ENCODE results near the gene CRLF1.

CRLF1 gene

DNA sequence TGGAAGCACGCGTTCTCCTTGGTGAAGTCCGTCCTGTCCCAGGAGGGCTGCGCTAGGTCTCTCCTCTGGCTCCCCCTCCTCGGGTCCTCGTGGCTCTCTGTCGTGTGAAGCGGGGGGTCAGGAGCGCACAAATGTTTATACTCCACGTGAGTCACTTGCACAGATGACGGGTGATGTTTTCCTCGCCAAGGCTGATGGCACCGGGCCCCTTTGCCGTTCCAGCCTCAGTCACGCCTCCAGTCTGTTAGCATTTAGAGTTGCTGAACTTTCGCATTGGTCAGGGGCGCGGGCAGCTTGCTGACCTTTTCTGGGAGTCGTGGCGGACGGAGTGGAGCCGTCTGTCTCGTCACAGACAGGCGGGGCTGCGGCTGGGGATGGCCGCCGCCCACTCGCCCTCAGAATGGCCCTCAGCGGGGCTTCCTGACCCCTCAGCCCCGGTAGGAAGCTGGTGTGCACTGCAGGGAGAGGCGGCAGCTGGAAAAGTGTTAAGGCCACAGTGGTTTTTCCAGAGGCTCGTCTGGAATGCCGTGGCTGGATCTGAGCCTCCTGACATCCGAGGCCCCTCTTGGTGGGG, 44.0 kb upstream of the CRLF1 start:
- CTCF ChIA-PET, result no interaction called here
- Histone ChIP-seq H3K4me3 (ENCODE audit: low read depth, low read length) (no peak overlapping the region), H3K36me3 (ENCODE audit: control insufficient read depth in 2 of 2, insufficient read depth in 1 of 2, low read length in 2 of 2) (no peaks in the 10 kb centered on the region), H3K4me1 (ENCODE audit: control insufficient read depth, insufficient read depth, low read length) (no peaks in the 10 kb centered on the region), H3K9me3 (ENCODE audit: control insufficient read depth, insufficient read depth, low read depth, low read length) (no peaks in the 10 kb centered on the region), H3K27ac (ENCODE audit: extremely low read depth, low read depth, low read length) (no peak overlapping the region)
- POLR2A ChIA-PET, result no interaction called here
- no peak for TF ChIP-seq ZFP41 (tag by site-specific recombination; IDR thresholded peaks at IDR 0.05; ENCODE audit: borderline replicate concordance)
- TF ChIP-seq ZNF433 (tag by site-specific recombination; IDR thresholded peaks at IDR 0.05; ENCODE audit: low read depth), result no peak
- TF ChIP-seq, protein P1, sequence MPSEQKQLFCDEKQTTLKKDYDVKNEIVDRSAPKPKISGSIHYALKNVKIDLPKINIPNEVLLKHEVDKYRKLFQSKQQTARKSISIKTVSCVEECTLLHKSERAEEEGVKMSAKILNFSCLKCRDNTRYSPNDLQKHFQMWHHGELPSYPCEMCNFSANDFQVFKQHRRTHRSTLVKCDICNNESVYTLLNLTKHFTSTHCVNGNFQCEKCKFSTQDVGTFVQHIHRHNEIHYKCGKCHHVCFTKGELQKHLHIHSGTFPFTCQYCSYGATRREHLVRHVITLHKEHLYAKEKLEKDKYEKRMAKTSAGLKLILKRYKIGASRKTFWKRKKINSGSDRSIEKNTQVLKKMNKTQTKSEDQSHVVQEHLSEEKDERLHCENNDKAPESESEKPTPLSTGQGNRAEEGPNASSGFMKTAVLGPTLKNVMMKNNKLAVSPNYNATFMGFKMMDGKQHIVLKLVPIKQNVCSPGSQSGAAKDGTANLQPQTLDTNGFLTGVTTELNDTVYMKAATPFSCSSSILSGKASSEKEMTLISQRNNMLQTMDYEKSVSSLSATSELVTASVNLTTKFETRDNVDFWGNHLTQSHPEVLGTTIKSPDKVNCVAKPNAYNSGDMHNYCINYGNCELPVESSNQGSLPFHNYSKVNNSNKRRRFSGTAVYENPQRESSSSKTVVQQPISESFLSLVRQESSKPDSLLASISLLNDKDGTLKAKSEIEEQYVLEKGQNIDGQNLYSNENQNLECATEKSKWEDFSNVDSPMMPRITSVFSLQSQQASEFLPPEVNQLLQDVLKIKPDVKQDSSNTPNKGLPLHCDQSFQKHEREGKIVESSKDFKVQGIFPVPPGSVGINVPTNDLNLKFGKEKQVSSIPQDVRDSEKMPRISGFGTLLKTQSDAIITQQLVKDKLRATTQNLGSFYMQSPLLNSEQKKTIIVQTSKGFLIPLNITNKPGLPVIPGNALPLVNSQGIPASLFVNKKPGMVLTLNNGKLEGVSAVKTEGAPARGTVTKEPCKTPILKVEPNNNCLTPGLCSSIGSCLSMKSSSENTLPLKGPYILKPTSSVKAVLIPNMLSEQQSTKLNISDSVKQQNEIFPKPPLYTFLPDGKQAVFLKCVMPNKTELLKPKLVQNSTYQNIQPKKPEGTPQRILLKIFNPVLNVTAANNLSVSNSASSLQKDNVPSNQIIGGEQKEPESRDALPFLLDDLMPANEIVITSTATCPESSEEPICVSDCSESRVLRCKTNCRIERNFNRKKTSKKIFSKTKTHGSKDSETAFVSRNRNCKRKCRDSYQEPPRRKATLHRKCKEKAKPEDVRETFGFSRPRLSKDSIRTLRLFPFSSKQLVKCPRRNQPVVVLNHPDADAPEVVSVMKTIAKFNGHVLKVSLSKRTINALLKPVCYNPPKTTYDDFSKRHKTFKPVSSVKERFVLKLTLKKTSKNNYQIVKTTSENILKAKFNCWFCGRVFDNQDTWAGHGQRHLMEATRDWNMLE (tag by site-specific recombination; conservative IDR thresholded peaks at IDR 0.05; ENCODE audit: low read depth), result no peak
- no peak for TF ChIP-seq ZSCAN4 (tag by site-specific recombination; IDR thresholded peaks at IDR 0.05)
- TF ChIP-seq ZSCAN18 (tag by site-specific recombination; IDR thresholded peaks at IDR 0.05), result no peak
- TF ChIP-seq, protein P2, sequence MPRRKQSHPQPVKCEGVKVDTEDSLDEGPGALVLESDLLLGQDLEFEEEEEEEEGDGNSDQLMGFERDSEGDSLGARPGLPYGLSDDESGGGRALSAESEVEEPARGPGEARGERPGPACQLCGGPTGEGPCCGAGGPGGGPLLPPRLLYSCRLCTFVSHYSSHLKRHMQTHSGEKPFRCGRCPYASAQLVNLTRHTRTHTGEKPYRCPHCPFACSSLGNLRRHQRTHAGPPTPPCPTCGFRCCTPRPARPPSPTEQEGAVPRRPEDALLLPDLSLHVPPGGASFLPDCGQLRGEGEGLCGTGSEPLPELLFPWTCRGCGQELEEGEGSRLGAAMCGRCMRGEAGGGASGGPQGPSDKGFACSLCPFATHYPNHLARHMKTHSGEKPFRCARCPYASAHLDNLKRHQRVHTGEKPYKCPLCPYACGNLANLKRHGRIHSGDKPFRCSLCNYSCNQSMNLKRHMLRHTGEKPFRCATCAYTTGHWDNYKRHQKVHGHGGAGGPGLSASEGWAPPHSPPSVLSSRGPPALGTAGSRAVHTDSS (tag by site-specific recombination; IDR thresholded peaks at IDR 0.05), result no peak
- TF ChIP-seq ZNF792 (tag by site-specific recombination; IDR thresholded peaks at IDR 0.05), result no peak
- no peak for TF ChIP-seq ZNF670 (tag by site-specific recombination; IDR thresholded peaks at IDR 0.05; ENCODE audit: low read depth)
- TF ChIP-seq ZBTB21 (tag by site-specific recombination; IDR thresholded peaks at IDR 0.05), result no peak
- no peak for TF ChIP-seq ZNF768 (tag by site-specific recombination; IDR thresholded peaks at IDR 0.05)
- TF ChIP-seq SCRT2 (tag by site-specific recombination; IDR thresholded peaks at IDR 0.05), result no peak
- no peak for TF ChIP-seq ZNF837 (tag by site-specific recombination; IDR thresholded peaks at IDR 0.05)
- no peak for TF ChIP-seq ZNF221 (tag by site-specific recombination; IDR thresholded peaks at IDR 0.05; ENCODE audit: borderline replicate concordance)
- no peak for TF ChIP-seq ZNF707 (tag by site-specific recombination; IDR thresholded peaks at IDR 0.05)
- TF ChIP-seq SP3 (tag by site-specific recombination; IDR thresholded peaks at IDR 0.05), result no peak
- no peak for TF ChIP-seq SALL2 (tag by site-specific recombination; IDR thresholded peaks at IDR 0.05; ENCODE audit: borderline replicate concordance)

GRCh38 chr19:18650021-18650390, 43.4 kb upstream of the CRLF1 start:
- CTCF ChIA-PET, result no interaction called here
- H3K27ac ChIP-seq (ENCODE audit: extremely low read depth, low read depth, low read length), result no peak overlapping the region
- POLR2A ChIA-PET, result no interaction called here
- no peak overlapping the region for H3K4me3 ChIP-seq (ENCODE audit: low read depth, low read length)
- H3K36me3 ChIP-seq (ENCODE audit: control insufficient read depth in 2 of 2, insufficient read depth in 1 of 2, low read length in 2 of 2), result no peaks in the 10 kb centered on the region
- no peaks in the 10 kb centered on the region for H3K4me1 ChIP-seq (ENCODE audit: control insufficient read depth, insufficient read depth, low read length)
- no peaks in the 10 kb centered on the region for H3K9me3 ChIP-seq (ENCODE audit: control insufficient read depth, insufficient read depth, low read depth, low read length)
- TF ChIP-seq ZNF785 (tag by site-specific recombination; IDR thresholded peaks at IDR 0.05) (no peak), ZNF677 (tag by site-specific recombination; IDR thresholded peaks at IDR 0.05) (no peak), ZNF10 (tag by site-specific recombination; IDR thresholded peaks at IDR 0.05) (no peak), ZSCAN4 (tag by site-specific recombination; IDR thresholded peaks at IDR 0.05) (no peak), ZNF600 (tag by site-specific recombination; IDR thresholded peaks at IDR 0.05) (no peak), SCRT1 (tag by site-specific recombination; IDR thresholded peaks at IDR 0.05; ENCODE audit: borderline replicate concordance) (no peak), CTCF (tag by site-specific recombination; IDR thresholded peaks at IDR 0.05) (no peak), MEIS1 (CRISPR knock-in tag; IDR thresholded peaks at IDR 0.05; ENCODE audit: borderline replicate concordance) (no peak)
